ENCODE results near the gene ZHX3. TPM values are rescaled to one million over a fixed set of nuclear protein-coding genes. Genes with fewer than 3 reads are reported as not detected.

ZHX3 gene
- polyA plus RNA-seq, 3 donors, result 0.58 to 3.2 (median 1.1) TPM

GRCh38 chr20:41175727-41176330 is 141.7 kb downstream of the ZHX3 start:
- Histone ChIP-seq H3K36me3 (replicated peaks in 1 of 2; ENCODE audit: control insufficient read depth in 1 of 2, insufficient read depth in 2 of 2, low read length in 2 of 2) (no peaks in the 10 kb centered on the region), H3K27ac (ENCODE audit: low read depth in 1 of 2, low read length in 2 of 2) (no peak overlapping the region)
- no peaks in the 10 kb centered on the region for H3K4me1 Mint-ChIP-seq

GRCh38 chr20:41175201-41175651 is 142.3 kb downstream of the ZHX3 start:
- Mint-ChIP-seq H3K27me3 (ENCODE audit: low read depth in 3 of 3) (peaks cover 12 to 35% (median 16%) of the 10 kb centered on the region in 3 donors), H3K4me1 (no peaks in the 10 kb centered on the region), H3K36me3 (peaks cover 3 to 22% of the 10 kb centered on the region in 2 donors), H3K9me3 (peaks cover 0 to 1% (median 0%) of the 10 kb centered on the region in 7 donors), H3K4me3 (no peak overlapping the region), H3K27ac (no peak overlapping the region)
- H3K4me2 ChIP-seq (replicated peaks; ENCODE audit: extremely low read depth, low read length, poor library complexity, severe bottlenecking), result no peak overlapping the region
- WGBS (ENCODE audit: insufficient coverage), result 95% methylated on average over 4 of the region's 4 CpGs
- no peaks in the 10 kb centered on the region for H3K4me1 ChIP-seq (ENCODE audit: control insufficient read depth in 1 of 2, insufficient read depth in 2 of 2, low read length in 2 of 2)
- TF ChIP-seq, protein P1, sequence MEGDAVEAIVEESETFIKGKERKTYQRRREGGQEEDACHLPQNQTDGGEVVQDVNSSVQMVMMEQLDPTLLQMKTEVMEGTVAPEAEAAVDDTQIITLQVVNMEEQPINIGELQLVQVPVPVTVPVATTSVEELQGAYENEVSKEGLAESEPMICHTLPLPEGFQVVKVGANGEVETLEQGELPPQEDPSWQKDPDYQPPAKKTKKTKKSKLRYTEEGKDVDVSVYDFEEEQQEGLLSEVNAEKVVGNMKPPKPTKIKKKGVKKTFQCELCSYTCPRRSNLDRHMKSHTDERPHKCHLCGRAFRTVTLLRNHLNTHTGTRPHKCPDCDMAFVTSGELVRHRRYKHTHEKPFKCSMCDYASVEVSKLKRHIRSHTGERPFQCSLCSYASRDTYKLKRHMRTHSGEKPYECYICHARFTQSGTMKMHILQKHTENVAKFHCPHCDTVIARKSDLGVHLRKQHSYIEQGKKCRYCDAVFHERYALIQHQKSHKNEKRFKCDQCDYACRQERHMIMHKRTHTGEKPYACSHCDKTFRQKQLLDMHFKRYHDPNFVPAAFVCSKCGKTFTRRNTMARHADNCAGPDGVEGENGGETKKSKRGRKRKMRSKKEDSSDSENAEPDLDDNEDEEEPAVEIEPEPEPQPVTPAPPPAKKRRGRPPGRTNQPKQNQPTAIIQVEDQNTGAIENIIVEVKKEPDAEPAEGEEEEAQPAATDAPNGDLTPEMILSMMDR (IDR thresholded peaks at IDR 0.05), result no peak
- H3K4me3 ChIP-seq (replicated peaks in 1 of 3; ENCODE audit: low read depth in 2 of 3, low read length in 3 of 3), result no peak overlapping the region
- H3K9ac ChIP-seq (ENCODE audit: insufficient read depth, low read length, poor library complexity, severe bottlenecking), result no peak overlapping the region
- no peaks in the 10 kb centered on the region for H3K79me2 ChIP-seq (ENCODE audit: insufficient read depth, low read length)
- no peak overlapping the region for H2AFZ ChIP-seq (ENCODE audit: insufficient read depth, low read depth, low read length, poor library complexity, severe bottlenecking)
- H3K27ac ChIP-seq (ENCODE audit: low read depth in 1 of 2, low read length in 2 of 2), result no peak overlapping the region
- no peak for DNase-seq
- no peaks in the 10 kb centered on the region for H3K36me3 ChIP-seq (replicated peaks in 1 of 2; ENCODE audit: control insufficient read depth in 1 of 2, insufficient read depth in 2 of 2, low read length in 2 of 2)
- intact Hi-C loops (cut with micrococcal nuclease), result loop anchor here in 1 of 2 donors (10.0 kb wide), 1 partner anchor 50 kb away; no protein-coding TSS in a partner anchor
- no peaks in the 10 kb centered on the region for H3K27me3 ChIP-seq (ENCODE audit: control insufficient read depth in 2 of 2, insufficient read depth in 2 of 2, low read length in 2 of 2)
- H4K20me1 ChIP-seq (ENCODE audit: insufficient read depth, low read length), result no peaks in the 10 kb centered on the region
- H3K9me3 ChIP-seq (replicated peaks in 1 of 2; ENCODE audit: control insufficient read depth in 1 of 2, insufficient read depth in 1 of 2, low read length in 2 of 2), result no peaks in the 10 kb centered on the region

More at GRCh38 chr20:41175727-41176330, 141.7 kb downstream of the ZHX3 start:
- DNase-seq, result no peak
- Histone ChIP-seq H4K20me1 (ENCODE audit: insufficient read depth, low read length) (no peaks in the 10 kb centered on the region), H3K4me2 (replicated peaks; ENCODE audit: extremely low read depth, low read length, poor library complexity, severe bottlenecking) (no peak overlapping the region), H3K27me3 (ENCODE audit: control insufficient read depth in 2 of 2, insufficient read depth in 2 of 2, low read length in 2 of 2) (no peaks in the 10 kb centered on the region), H3K79me2 (ENCODE audit: insufficient read depth, low read length) (no peaks in the 10 kb centered on the region), H2AFZ (ENCODE audit: insufficient read depth, low read depth, low read length, poor library complexity, severe bottlenecking) (no peak overlapping the region), H3K4me1 (ENCODE audit: control insufficient read depth in 1 of 2, insufficient read depth in 2 of 2, low read length in 2 of 2) (no peaks in the 10 kb centered on the region), H3K9ac (ENCODE audit: insufficient read depth, low read length, poor library complexity, severe bottlenecking) (no peak overlapping the region), H3K9me3 (replicated peaks in 1 of 2; ENCODE audit: control insufficient read depth in 1 of 2, insufficient read depth in 1 of 2, low read length in 2 of 2) (no peaks in the 10 kb centered on the region), H3K4me3 (replicated peaks in 1 of 3; ENCODE audit: low read depth in 2 of 3, low read length in 3 of 3) (no peak overlapping the region)
- intact Hi-C loops (cut with micrococcal nuclease), result loop anchor here in 1 of 2 donors (10.0 kb wide), 1 partner anchor 49 kb away; no protein-coding TSS in a partner anchor
- Mint-ChIP-seq H3K36me3 (peaks cover 3 to 22% of the 10 kb centered on the region in 2 donors), H3K27ac (no peak overlapping the region), H3K9me3 (no peaks in the 10 kb centered on the region), H3K27me3 (ENCODE audit: low read depth in 3 of 3) (peaks cover 8 to 30% (median 20%) of the 10 kb centered on the region in 3 donors), H3K4me3 (no peak overlapping the region)
- TF ChIP-seq, protein P1 (IDR thresholded peaks at IDR 0.05), result no peak
- 93% methylated on average over 3 of the region's 7 CpGs for WGBS (ENCODE audit: insufficient coverage)

All from CD14-positive monocyte (primary cell).